Bronchus fibroblast of lung (primary cell): ENCODE measurements around the gene PIP5KL1. TPM values are rescaled to one million over a fixed set of nuclear protein-coding genes. Genes with fewer than 3 reads are reported as not detected.

Experiments used
- total RNA-seq: library from RNA; depleted of rRNA; stranded (reverse); fragments of >200 nt; gene quantifications from 2 replicates; pipeline ENCODE4 v1.2.3, GENCODE V29; 2015

Gene PIP5KL1, protein sequence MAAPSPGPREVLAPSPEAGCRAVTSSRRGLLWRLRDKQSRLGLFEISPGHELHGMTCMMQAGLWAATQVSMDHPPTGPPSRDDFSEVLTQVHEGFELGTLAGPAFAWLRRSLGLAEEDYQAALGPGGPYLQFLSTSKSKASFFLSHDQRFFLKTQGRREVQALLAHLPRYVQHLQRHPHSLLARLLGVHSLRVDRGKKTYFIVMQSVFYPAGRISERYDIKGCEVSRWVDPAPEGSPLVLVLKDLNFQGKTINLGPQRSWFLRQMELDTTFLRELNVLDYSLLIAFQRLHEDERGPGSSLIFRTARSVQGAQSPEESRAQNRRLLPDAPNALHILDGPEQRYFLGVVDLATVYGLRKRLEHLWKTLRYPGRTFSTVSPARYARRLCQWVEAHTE
- total RNA-seq, result 2.1 and 4.0 TPM in 2 replicates

DNA sequence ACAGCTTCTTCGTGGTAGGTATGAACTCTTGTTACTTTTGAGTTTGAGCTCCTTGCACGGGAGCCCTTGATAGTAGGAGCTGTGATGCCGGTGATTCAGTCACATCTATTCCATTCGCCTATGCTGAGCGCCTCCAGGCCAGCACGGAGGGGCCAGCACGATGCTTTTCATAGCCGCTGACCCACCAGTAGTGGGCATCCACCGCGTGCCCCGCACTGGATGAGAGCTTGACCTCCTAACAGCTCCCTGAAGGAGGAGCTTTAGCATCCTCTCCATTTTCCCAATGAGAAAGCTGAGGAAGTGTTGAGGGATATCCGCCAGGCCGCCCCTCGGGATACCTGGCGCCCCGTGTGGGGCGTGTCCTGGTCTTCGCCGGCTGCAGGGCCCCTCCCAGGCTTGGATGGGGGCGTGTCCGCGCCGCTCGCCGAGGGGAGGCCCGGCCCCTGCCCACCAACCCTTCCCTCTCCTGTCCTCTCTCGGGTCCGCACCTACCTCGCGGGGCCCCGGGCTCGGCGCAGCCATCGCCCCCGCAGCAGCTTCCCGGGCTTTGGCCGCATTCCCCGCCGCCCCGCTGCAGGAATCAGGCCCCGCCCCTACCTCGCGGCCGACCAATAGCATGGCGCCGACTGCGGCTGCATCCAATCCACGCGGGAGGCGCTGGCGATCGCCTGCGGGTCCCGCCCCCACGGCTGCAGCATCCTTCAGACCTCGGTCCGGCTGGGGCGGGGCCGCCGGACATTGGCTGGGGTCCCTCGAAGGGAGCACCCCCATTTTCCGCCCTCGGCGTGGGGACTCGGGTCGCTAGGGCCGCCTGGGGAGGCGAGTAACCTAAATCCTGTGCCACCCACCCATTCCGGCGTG is at the start of gene PIP5KL1:
Gene PIP5KL1, minus strand, starts transcription at position 547 of the 861 bp plus-strand sequence. Its CDS starts 25 bp downstream, at position 522.

DNA sequence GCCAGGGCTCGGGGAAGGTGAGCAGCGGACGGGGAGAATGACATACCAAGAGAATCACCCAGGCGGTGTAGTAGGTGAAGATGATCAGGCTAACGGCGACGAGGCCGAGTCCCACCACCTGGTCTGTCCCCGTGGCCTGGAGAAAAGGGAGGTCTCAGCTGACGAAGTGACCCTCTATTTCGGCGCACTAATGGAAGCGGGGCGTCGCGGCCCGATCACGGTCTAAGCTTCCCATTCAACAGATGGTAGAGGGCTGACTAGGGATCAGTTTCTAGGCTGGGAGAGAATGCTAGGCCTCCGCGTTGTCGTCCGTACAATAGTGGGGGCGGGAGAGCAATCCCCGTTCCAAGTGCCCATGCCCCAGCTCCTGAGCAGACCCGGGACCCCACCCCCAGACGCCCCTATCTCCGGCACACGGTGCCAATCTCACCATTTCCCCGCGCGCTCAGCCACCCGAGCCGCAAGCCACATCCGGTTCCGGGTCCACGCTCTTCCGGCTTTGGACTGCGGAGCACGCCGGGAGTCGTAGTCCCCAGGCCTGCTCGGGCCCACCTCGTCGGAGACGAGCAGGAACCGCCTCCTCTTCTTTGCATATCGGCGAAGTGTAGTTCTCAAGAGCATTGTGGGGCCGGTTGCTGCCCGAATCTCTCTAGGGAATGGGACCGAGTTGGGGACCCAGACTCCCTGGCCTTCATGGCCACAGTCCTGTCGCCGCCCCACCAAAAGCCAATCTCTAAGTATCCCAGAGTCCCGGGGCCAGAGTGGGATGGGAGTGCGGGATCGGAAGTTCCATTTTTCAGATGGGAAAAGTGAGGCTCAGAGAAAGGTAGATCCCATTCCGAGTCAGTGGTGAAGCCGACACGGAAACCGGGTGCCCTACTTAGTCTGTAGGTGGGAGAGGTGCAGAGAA is 7.1 kb upstream of the PIP5KL1 start, which contains the start of gene DPM2:
Gene DPM2, minus strand, starts transcription at position 467 of the 910 bp plus-strand sequence. Its CDS starts 34 bp downstream, at position 433.

DNA sequence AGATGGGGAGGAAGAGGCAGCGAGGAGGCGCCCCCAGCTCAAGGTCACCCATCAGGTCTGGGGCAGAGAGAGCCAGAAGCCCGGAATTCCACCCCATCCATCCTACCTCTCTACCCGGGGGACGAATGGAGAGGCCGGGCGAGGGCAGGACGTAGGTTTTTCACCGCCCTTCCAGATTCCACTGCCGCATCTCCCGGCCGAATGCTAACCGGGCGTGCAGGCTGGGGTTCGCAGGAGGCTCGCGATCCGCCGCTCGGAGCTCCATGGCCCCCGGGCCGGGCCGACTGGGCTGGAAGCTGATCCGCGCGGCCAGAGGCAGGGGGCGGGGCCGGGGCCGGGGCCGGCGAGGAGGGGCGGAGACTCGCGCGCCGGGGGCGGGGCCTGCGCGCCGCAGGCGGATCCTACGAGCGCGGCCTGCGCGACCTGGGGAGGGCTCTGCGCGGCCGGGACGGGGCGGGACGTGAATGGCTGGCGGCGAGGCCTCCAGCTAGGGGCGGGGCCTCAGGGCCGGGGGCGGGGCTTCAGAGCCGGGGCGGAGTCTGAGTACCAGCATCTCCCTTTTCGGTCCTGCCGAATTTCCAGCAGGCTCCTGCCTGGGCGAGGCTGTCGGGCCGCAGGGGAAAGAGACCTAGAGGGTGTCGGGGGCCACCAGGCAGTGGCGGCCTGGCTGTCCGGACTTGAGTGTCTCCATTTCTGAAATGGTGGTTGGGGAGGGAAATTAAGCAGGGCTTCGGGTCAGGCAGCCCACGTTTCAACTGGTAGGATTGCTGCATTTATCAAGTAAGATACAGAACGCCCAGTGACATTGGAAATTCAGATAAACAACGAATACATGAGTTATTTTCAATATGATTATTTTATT is 13.6 kb downstream of the PIP5KL1 start, which contains the start of gene ST6GALNAC4:
Gene ST6GALNAC4, minus strand, starts transcription at position 322 of the 862 bp plus-strand sequence. CDS start 622 bp downstream, outside the sequence.

DNA sequence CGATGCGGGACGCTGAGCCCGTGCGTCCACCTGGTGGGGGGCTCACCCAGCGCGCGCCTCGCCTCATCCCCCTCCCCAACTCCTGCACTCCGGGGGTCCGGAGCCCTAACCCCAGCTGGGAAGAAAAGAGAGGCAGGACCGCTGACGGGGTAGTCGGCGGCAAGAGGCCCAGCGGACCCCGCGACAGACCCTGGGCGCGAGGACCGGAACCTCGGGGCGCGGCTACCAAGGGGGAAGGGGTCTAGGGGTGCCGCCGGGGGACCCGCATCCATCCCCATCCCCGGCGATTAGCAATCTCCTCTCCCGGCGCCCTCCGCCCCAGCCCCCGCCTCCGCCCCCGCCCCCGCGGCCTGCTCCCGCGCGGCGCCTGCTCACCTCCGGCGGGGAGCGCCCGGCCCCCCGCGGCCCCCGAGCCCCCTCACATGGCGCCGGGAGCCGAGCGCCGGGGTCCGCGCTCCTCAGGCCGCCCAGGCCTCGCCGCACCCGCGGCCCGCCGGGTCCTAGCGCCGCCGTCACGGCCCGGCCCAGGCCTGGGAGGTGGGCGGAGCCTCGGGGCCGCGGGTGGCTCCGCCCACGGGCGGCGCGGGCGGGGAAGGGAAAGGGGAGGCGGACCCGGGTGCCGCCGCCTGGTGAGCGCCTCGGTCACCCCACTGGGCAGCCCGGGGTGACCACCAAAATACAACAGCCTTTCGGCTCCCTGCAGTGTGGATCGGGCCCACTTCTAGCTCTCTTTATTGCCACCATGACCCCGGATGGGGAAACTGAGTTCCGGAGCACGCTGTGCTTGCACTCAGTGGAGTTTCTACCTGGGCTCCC is 31.2 kb downstream of the PIP5KL1 start, which contains the start of gene ST6GALNAC6:
Gene ST6GALNAC6, minus strand, starts transcription at position 476 of the 816 bp plus-strand sequence. CDS start 1,622 bp downstream, outside the sequence.

DNA sequence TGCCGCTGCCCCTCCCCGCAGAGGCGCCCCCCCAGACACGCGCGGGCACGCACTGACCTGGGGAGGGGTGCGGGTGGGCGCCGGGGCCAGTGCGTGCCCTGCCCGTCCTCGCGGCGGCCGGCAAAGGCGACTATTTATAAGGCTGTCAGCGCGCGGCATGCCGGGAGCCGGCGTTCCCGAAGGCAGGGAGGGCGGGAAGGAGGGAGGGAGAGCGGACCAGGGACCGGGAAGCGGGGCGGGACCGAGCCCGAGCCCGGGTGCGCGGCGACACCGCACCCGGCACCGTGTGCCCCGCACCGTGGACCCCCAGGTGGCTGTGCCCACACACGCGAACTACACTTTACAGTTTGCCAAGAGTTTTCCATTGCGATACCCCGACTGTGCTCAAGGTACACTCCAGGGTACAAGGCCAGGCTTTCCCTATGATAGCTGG is 53.0 kb downstream of the PIP5KL1 start, which contains the start of gene AK1:
Gene AK1, minus strand, starts transcription at position 110 of the 433 bp plus-strand sequence. CDS start 3,058 bp downstream, outside the sequence.

Other genes starting within 250 kb of the PIP5KL1 start
- gene CFAP157, start 223.8 kb downstream of the PIP5KL1 start, total RNA-seq, result not detected in 2 replicates
- 28.9 and 36.0 TPM in 2 replicates for gene PTRH1, start 215.1 kb downstream of the PIP5KL1 start, total RNA-seq
- gene TTC16, start 214.7 kb downstream of the PIP5KL1 start, total RNA-seq, result under 0.01 TPM in 1 of 2 replicates, not detected in the other
- gene TOR2A, start 195.5 kb downstream of the PIP5KL1 start, total RNA-seq, result 10.1 and 13.6 TPM in 2 replicates
- gene SH2D3C, start 152.1 kb downstream of the PIP5KL1 start, total RNA-seq, result under 0.01 TPM in 1 of 2 replicates, not detected in the other
- gene CDK9, start 144.7 kb downstream of the PIP5KL1 start, total RNA-seq, result 17.8 and 23.2 TPM in 2 replicates
- 59.8 and 65.4 TPM in 2 replicates for gene FPGS, start 127.9 kb downstream of the PIP5KL1 start, total RNA-seq
- 47.2 and 48.9 TPM in 2 replicates for gene ENG, start 76.1 kb downstream of the PIP5KL1 start, total RNA-seq
- gene AK1, start 53.1 kb downstream of the PIP5KL1 start, total RNA-seq, result 73.0 and 87.0 TPM in 2 replicates
- 45.4 and 49.1 TPM in 2 replicates for gene ST6GALNAC6, start 31.2 kb downstream of the PIP5KL1 start, total RNA-seq
- 32.6 and 41.0 TPM in 2 replicates for gene ST6GALNAC4, start 13.7 kb downstream of the PIP5KL1 start, total RNA-seq
- 30.9 and 38.5 TPM in 2 replicates for gene DPM2, start 7.1 kb upstream of the PIP5KL1 start, total RNA-seq
- gene EEIG1, start 50.2 kb upstream of the PIP5KL1 start, total RNA-seq, result 3.0 and 4.2 TPM in 2 replicates
- gene NAIF1, start 136.5 kb upstream of the PIP5KL1 start, total RNA-seq, result 9.2 and 10.3 TPM in 2 replicates
- gene SLC25A25, start 137.5 kb upstream of the PIP5KL1 start, total RNA-seq, result 11.1 and 11.4 TPM in 2 replicates
- gene PTGES2, start 197.0 kb upstream of the PIP5KL1 start, total RNA-seq, result 63.5 and 70.3 TPM in 2 replicates
- gene LCN2, start 218.7 kb upstream of the PIP5KL1 start, total RNA-seq, result not detected in 2 replicates
- gene BBLN, start 229.5 kb upstream of the PIP5KL1 start, total RNA-seq, result 188 and 202 TPM in 2 replicates